Prostate gland (tissue), 2 donors: Measurements from ENCODE around the gene MILR1. TPM values are rescaled to one million over a fixed set of nuclear protein-coding genes. Genes with fewer than 3 reads are reported as not detected.

Source experiments
- DNase-seq: peaks from one replicate; pipeline ENCODE4 v3.0.0-alpha.2; 2019; ENCODE audit warnings: low spot score
- H3K27ac ChIP-seq, 2 donors: fragments of 200-600 bp; sonication (generic); 2 replicates each; pipeline ENCODE4 v1.5.1; 2017 to 2019
- H3K27me3 ChIP-seq: fragments of 200-600 bp; sonication (generic); replicated peaks from 2 replicates; pipeline ENCODE4 v1.5.1; 2019; ENCODE audit not compliant: insufficient read depth
- H3K36me3 ChIP-seq, 2 donors: fragments of 200-600 bp; sonication (generic); 1 replicate in 1 of 2; 2 replicates in 1 of 2; pipeline versions ENCODE4 v1.5.1 to v1.8.1; 2017 to 2019
- H3K4me1 ChIP-seq: fragments of 200-600 bp; sonication (generic); replicated peaks from 2 replicates; pipeline ENCODE4 v1.5.1; 2019
- H3K4me3 ChIP-seq, 2 donors: fragments of 200-600 bp; sonication (generic); 2 replicates each; pipeline ENCODE4 v1.5.1; 2017 to 2019
- H3K9me3 ChIP-seq: fragments of 200-600 bp; sonication (generic); 2 replicates; pipeline ENCODE4 v1.5.1; 2017
- POLR2A ChIP-seq: fragments of 450-650 bp; IDR thresholded peaks from one replicate; pipeline ENCODE4 v1.6.1; 2016; ENCODE audit warnings: antibody characterized with exemption, mild to moderate bottlenecking
- POLR2AphosphoS5 ChIP-seq: sonication (generic); formaldehyde crosslinking; IDR thresholded peaks from one replicate; pipeline ENCODE4 v1.6.1; 2017; ENCODE audit warnings: antibody characterized with exemption
- WGBS: methylation state at CpG from one replicate; pipeline ENCODE4 v1.1.5; 2018; 5-methylcytosine and 5-hydroxymethylcytosine counted together
- intact Hi-C: fragments of 100-400 bp; cut with DNase I; formaldehyde crosslinking; loops from one replicate; pipeline ENCODE4 v1.14.2; 2022
- total RNA-seq, 2 donors: library from RNA; depleted of rRNA; stranded (reverse); fragments of >200 nt; gene quantifications; one replicate each; pipeline ENCODE4 v1.1.0, GENCODE V29; 2016
- TF ChIP-seq, protein P1 (sequence below), 4 experiments: fragments of 200-600 bp in 2 of 4; fragments of 450-650 bp in 2 of 4; sonication (generic) in 2 of 4; IDR thresholded peaks; 1 replicate in 3 of 4; 2 replicates in 1 of 4; pipeline ENCODE4 v1.5.1; 2016 to 2019; ENCODE audit warnings: antibody characterized with exemption in 4 of 4, mild to moderate bottlenecking in 2 of 4, moderate library complexity in 2 of 4

Gene MILR1
- total RNA-seq, 2 donors from 2014 or later = 0.77 to 4.3 TPM

DNA sequence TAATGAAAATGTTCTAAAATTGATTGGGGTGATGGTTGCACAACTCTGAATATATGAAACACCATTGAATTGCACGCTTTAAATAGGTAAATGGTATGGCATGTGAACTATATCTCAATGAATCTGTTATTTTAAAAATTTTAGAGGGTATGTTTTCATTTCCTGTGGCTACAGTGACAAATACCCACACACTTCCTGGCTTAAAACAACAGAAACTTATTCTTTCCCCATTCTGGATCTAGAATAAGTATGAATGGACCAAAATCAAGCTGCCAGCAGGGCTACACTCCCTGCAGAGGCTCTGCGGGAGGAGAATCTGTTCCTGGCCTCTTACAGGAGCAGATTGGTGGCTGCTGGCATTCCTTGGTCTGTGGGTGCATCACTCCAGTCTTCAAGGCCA, 47.0 kb upstream of the MILR1 start:
- H3K4me3 ChIP-seq = no peak overlapping the region
- no peaks in the 10 kb centered on the region for H3K4me1 ChIP-seq
- H3K9me3 ChIP-seq = no peaks in the 10 kb centered on the region
- TF ChIP-seq POLR2A = no peak
- TF ChIP-seq, protein P1, sequence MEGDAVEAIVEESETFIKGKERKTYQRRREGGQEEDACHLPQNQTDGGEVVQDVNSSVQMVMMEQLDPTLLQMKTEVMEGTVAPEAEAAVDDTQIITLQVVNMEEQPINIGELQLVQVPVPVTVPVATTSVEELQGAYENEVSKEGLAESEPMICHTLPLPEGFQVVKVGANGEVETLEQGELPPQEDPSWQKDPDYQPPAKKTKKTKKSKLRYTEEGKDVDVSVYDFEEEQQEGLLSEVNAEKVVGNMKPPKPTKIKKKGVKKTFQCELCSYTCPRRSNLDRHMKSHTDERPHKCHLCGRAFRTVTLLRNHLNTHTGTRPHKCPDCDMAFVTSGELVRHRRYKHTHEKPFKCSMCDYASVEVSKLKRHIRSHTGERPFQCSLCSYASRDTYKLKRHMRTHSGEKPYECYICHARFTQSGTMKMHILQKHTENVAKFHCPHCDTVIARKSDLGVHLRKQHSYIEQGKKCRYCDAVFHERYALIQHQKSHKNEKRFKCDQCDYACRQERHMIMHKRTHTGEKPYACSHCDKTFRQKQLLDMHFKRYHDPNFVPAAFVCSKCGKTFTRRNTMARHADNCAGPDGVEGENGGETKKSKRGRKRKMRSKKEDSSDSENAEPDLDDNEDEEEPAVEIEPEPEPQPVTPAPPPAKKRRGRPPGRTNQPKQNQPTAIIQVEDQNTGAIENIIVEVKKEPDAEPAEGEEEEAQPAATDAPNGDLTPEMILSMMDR (IDR thresholded peaks at IDR 0.05) = no peak
- WGBS = 94% methylated on average over 2 of the region's 2 CpGs
- no peak for DNase-seq
- H3K27ac ChIP-seq = no peak overlapping the region
- intact Hi-C loops = no loop called here
- H3K27me3 ChIP-seq = no peaks in the 10 kb centered on the region
- H3K36me3 ChIP-seq = no peaks in the 10 kb centered on the region

DNA sequence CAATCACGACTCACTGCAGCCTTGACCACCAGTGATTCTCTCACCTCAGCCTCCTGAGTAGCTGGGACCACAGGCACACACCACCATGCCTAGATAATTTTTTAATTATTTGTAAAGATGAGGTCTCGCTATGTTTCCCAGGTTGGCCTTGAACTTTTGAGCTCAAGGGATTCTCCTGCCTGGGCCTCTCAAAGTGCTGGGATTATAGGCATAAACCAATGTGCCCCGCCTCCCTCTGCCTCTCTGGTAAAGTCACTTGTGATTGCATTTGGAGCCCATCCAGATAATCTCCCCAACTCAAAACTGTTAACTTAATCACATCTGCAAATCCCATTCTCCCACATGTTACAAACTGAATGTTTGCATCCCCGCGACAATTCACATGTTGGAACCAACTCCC, 46.4 kb upstream of the MILR1 start:
- no peak overlapping the region for H3K4me3 ChIP-seq
- 99% methylated on average over 5 of the region's 5 CpGs for WGBS
- H3K36me3 ChIP-seq = no peaks in the 10 kb centered on the region
- no peaks in the 10 kb centered on the region for H3K9me3 ChIP-seq
- intact Hi-C loops = no loop called here
- no peak for DNase-seq
- no peaks in the 10 kb centered on the region for H3K27me3 ChIP-seq
- no peak overlapping the region for H3K27ac ChIP-seq
- no peaks in the 10 kb centered on the region for H3K4me1 ChIP-seq
- no peak for TF ChIP-seq POLR2AphosphoS5
- TF ChIP-seq, protein P1 (IDR thresholded peaks at IDR 0.05) = no peak
- TF ChIP-seq POLR2A = no peak

- TF ChIP-seq, protein P1 (IDR thresholded peaks at IDR 0.05) = no peak
- TF ChIP-seq POLR2AphosphoS5 (no peak), POLR2A (no peak)
- 96% methylated on average over 6 of the region's 6 CpGs for WGBS
- intact Hi-C loops = no loop called here
- Histone ChIP-seq H3K36me3 (no peaks in the 10 kb centered on the region), H3K4me1 (no peaks in the 10 kb centered on the region), H3K27me3 (no peaks in the 10 kb centered on the region), H3K9me3 (no peaks in the 10 kb centered on the region), H3K4me3 (no peak overlapping the region), H3K27ac (no peak overlapping the region)
- no peak for DNase-seq
These were observed 44.9 kb upstream of the MILR1 start for GRCh38 chr17:64403881-64404460.

GRCh38 chr17:64406321-64407200, 42.4 kb upstream of the MILR1 start:
- H3K36me3 ChIP-seq = no peaks in the 10 kb centered on the region
- TF ChIP-seq, protein P1 (IDR thresholded peaks at IDR 0.05) = no peak
- TF ChIP-seq POLR2A = no peak
- no peak for TF ChIP-seq POLR2AphosphoS5
- H3K27me3 ChIP-seq = no peaks in the 10 kb centered on the region
- H3K9me3 ChIP-seq = no peaks in the 10 kb centered on the region
- H3K4me3 ChIP-seq = no peak overlapping the region
- no peaks in the 10 kb centered on the region for H3K4me1 ChIP-seq
- intact Hi-C loops = no loop called here
- no peak for DNase-seq
- H3K27ac ChIP-seq = no peak overlapping the region
- WGBS = 89% methylated on average over 14 of the region's 14 CpGs
